OCI-LY3 (cell line): ENCODE measurements around the gene PLCB4.

Experiments
- H2AFZ ChIP-seq: fragments of 200-600, 300-600 bp; shearing (Covaris generic); 2 replicates; pipeline ENCODE4 v1.6.0; 2014; ENCODE audit warnings: antibody characterized with exemption, low read depth, low read length
- H3K27ac ChIP-seq: fragments of 200-600, 300-600 bp; sonication (generic); 2 replicates; pipeline ENCODE4 v1.5.1; 2014; ENCODE audit warnings: mild to moderate bottlenecking, low read length, moderate library complexity, mixed read lengths
- H3K27me3 ChIP-seq: fragments of 200-600, 300-600 bp; sonication (generic); 2 replicates; pipeline ENCODE4 v1.6.1; 2014; ENCODE audit warnings: low read depth, low read length, mixed read lengths
- H3K36me3 ChIP-seq: fragments of 200-600, 300-600 bp; sonication (generic); replicated peaks from 2 replicates; pipeline ENCODE3; 2014; ENCODE audit warnings: low read depth, low read length, mixed read lengths
- H3K4me1 ChIP-seq: fragments of 300-600, 200-600 bp; sonication (generic); 2 replicates; pipeline ENCODE4 v1.6.1; 2014; ENCODE audit warnings: low read length, mixed read lengths
- H3K4me2 ChIP-seq: fragments of 200-600, 300-600 bp; sonication (generic); 2 replicates; pipeline ENCODE4 v1.6.1; 2014; ENCODE audit warnings: low read length, mixed read lengths
- H3K4me3 ChIP-seq: fragments of 300-600, 200-600 bp; sonication (generic); 2 replicates; pipeline ENCODE4 v1.5.1; 2014; ENCODE audit warnings: antibody characterized with exemption, mild to moderate bottlenecking, low read length, moderate library complexity
- H3K79me2 ChIP-seq: fragments of 300-600, 200-600 bp; shearing (Covaris generic); 2 replicates; pipeline ENCODE4 v1.6.1; 2014; ENCODE audit warnings: mild to moderate bottlenecking, low read length, mixed read lengths
- H3K9ac ChIP-seq: fragments of 300-600, 200-600 bp; shearing (Covaris generic); 2 replicates; pipeline ENCODE4 v1.6.0; 2014; ENCODE audit warnings: mild to moderate bottlenecking, low read length, moderate library complexity
- H3K9me3 ChIP-seq: fragments of 200-600, 300-600 bp; shearing (Covaris generic); 2 replicates; pipeline ENCODE4 v1.6.1; 2014; ENCODE audit warnings: low read length, mixed read lengths; ENCODE audit not compliant: insufficient read depth
- H4K20me1 ChIP-seq: fragments of 200-600, 300-600 bp; sonication (generic); 2 replicates; pipeline ENCODE4 v1.6.1; 2016; ENCODE audit warnings: low read length, mixed read lengths; ENCODE audit not compliant: insufficient read depth
- CTCF ChIP-seq: fragments of 200-600, 300-600 bp; sonication (generic); IDR thresholded peaks from 2 replicates; pipeline ENCODE4 v1.5.1; 2014; ENCODE audit warnings: antibody characterized with exemption, low read length, low read depth
- EZH2phosphoT487 ChIP-seq: fragments of 200-600 bp; shearing (Covaris generic); IDR thresholded peaks from 2 replicates; pipeline ENCODE4 v1.6.1; 2018; ENCODE audit warnings: antibody characterized with exemption, mixed run types, low read depth

PLCB4 gene

GRCh38 chr20:9501473-9501872 lies 432.6 kb downstream of the PLCB4 start:
- H3K4me1 ChIP-seq: peaks cover 7% of the 10 kb centered on the region
- H3K27ac ChIP-seq: no peak overlapping the region
- H4K20me1 ChIP-seq: no peaks in the 10 kb centered on the region
- H3K4me3 ChIP-seq: no peak overlapping the region
- H3K9me3 ChIP-seq: no peaks in the 10 kb centered on the region
- H3K79me2 ChIP-seq: no peaks in the 10 kb centered on the region
- H3K27me3 ChIP-seq: peaks cover 13% of the 10 kb centered on the region
- H3K36me3 ChIP-seq: no peaks in the 10 kb centered on the region
- no peak overlapping the region for H3K9ac ChIP-seq
- TF ChIP-seq EZH2phosphoT487: no peak
- TF ChIP-seq CTCF: no peak
- H2AFZ ChIP-seq: no peak overlapping the region
- H3K4me2 ChIP-seq: no peak overlapping the region

- Histone ChIP-seq H3K4me2 (no peak overlapping the region), H3K4me1 (peaks cover 7% of the 10 kb centered on the region), H3K27ac (no peak overlapping the region), H3K4me3 (no peak overlapping the region), H3K27me3 (peaks cover 13% of the 10 kb centered on the region), H3K36me3 (no peaks in the 10 kb centered on the region), H3K9me3 (no peaks in the 10 kb centered on the region), H2AFZ (no peak overlapping the region), H4K20me1 (no peaks in the 10 kb centered on the region), H3K9ac (no peak overlapping the region), H3K79me2 (no peaks in the 10 kb centered on the region)
- TF ChIP-seq EZH2phosphoT487 (no peak), CTCF (0 out of 2 replicates have a peak, but pooled peaks have one; percentile 6)
Measured at GRCh38 chr20:9503526-9504245, 434.8 kb downstream of the PLCB4 start.

- Histone ChIP-seq H3K4me3 (no peak overlapping the region), H3K9me3 (no peaks in the 10 kb centered on the region), H3K27ac (no peak overlapping the region), H4K20me1 (no peaks in the 10 kb centered on the region), H3K79me2 (no peaks in the 10 kb centered on the region), H3K27me3 (peaks cover 9% of the 10 kb centered on the region), H3K36me3 (no peaks in the 10 kb centered on the region), H2AFZ (no peak overlapping the region), H3K9ac (no peak overlapping the region), H3K4me1 (no peaks in the 10 kb centered on the region), H3K4me2 (no peak overlapping the region)
- TF ChIP-seq EZH2phosphoT487 (no peak), CTCF (no peak)
Measured at GRCh38 chr20:9506280-9506821, 437.5 kb downstream of the PLCB4 start.

- Histone ChIP-seq H3K79me2 (no peaks in the 10 kb centered on the region), H3K4me3 (no peak overlapping the region), H3K36me3 (no peaks in the 10 kb centered on the region), H3K4me2 (no peak overlapping the region), H3K27me3 (0 out of 2 replicates have a peak, but pooled peaks cover 4% of the 10 kb centered on the region), H4K20me1 (no peaks in the 10 kb centered on the region), H3K9ac (no peak overlapping the region), H3K9me3 (no peaks in the 10 kb centered on the region), H2AFZ (no peak overlapping the region), H3K27ac (no peak overlapping the region), H3K4me1 (no peaks in the 10 kb centered on the region)
- no peak for TF ChIP-seq EZH2phosphoT487
- TF ChIP-seq CTCF: no peak
Measured at GRCh38 chr20:9506964-9507369, 438.1 kb downstream of the PLCB4 start.
